Activated naive CD4-positive, alpha-beta T cell treated with anti-CD3 and anti-CD28 coated beads, Interleukin-2, amount 50 U/mL, for 24 hours (primary cell): ENCODE measurements around the gene CHN1.

Experiments
- H3K27ac Mint-ChIP-seq: one replicate; pipeline ENCODE4 v1.8.0; 2021; ENCODE audit warnings: mild to moderate bottlenecking, mixed read lengths
- H3K27me3 Mint-ChIP-seq: one replicate; pipeline ENCODE4 v1.8.0; 2021; ENCODE audit warnings: mixed read lengths
- H3K36me3 Mint-ChIP-seq: one replicate; pipeline ENCODE4 v1.8.0; 2021; ENCODE audit warnings: mixed read lengths
- H3K4me1 Mint-ChIP-seq: one replicate; pipeline ENCODE4 v1.8.0; 2021; ENCODE audit warnings: mixed read lengths
- H3K4me3 Mint-ChIP-seq: one replicate; pipeline ENCODE4 v1.8.0; 2021; ENCODE audit warnings: mild to moderate bottlenecking, mixed read lengths
- H3K9me3 Mint-ChIP-seq: one replicate; pipeline ENCODE4 v1.8.0; 2021; ENCODE audit warnings: mixed read lengths

Gene CHN1

DNA sequence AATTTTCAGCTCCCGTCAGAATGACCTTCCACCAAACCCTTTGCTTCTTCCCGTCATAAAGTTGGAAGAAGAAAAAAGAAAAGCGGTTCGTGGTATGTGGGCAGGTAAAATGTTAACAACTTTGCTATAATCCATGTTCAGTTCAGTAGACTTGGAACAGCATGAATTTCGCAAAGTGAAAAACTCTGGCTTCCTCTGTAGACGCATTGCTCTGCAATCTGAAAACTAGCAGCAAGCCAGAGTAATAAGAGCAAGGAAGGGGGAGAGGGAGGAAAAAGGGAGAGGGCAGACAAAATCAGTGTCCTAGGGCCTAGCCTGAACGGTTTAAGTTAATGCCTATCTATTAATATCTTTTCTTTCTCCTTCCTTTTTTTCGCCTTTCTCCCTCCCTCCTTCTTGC is 214.2 kb downstream of the CHN1 start:
- Mint-ChIP-seq H3K27ac (peak overlapping the region; percentile 56), H3K9me3 (no peaks in the 10 kb centered on the region), H3K4me3 (no peak overlapping the region), H3K27me3 (no peaks in the 10 kb centered on the region), H3K36me3 (no peaks in the 10 kb centered on the region), H3K4me1 (peaks cover 12% of the 10 kb centered on the region)

DNA sequence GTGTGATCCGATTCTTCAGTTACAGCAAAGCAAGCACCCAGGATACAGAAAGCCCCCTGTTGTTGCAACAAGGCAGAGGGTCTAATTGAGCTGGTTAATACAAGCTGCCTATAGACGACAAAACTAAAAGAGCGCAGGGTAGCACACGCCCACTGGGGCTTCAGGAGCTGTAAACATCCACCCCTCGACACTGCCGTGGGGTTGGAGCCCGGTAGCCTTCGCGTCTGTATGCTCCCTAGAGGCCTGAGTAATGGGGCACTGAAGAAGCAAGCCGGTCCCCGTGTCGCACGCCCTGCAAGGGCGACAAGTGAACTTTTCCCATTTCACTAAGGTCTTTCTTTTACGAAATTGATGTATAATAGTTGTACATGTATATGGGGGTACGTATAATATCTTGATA is 216.2 kb downstream of the CHN1 start:
- no peaks in the 10 kb centered on the region for H3K36me3 Mint-ChIP-seq
- no peaks in the 10 kb centered on the region for H3K9me3 Mint-ChIP-seq
- H3K27ac Mint-ChIP-seq = no peak overlapping the region
- H3K4me1 Mint-ChIP-seq = peaks cover 12% of the 10 kb centered on the region
- H3K27me3 Mint-ChIP-seq = no peaks in the 10 kb centered on the region
- no peak overlapping the region for H3K4me3 Mint-ChIP-seq

DNA sequence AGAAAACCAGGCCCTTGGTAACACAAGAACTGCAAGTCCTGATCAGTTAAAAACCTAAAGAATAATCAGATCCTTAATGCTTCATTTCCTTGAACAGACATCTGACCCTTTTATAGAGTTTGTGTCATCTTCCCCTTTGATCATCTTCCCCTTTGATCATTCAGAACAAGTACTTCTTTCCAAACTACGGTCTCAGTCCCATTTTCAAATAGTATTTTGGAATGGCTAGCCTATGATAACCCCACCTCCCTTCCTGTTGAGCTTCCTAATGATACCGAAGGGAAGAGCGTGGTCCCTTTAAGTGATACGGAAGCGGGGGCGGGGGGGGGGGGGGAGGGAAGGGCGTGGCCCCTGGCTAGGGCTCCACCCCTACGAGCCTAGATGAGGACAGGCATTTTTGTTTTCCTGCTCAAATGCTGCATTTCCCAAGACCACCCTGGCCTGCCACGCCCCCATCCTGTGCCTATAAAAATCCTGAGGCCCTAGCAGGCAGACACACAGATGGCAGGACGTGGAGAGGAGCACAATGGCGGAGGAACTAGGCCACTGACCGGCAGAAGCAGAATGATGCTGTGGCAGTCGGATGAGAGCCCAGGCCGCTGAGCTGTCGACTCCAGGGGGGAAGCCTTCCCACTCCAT is 216.8 kb downstream of the CHN1 start:
- Mint-ChIP-seq H3K36me3 (no peaks in the 10 kb centered on the region), H3K4me3 (no peak overlapping the region), H3K27me3 (no peaks in the 10 kb centered on the region), H3K27ac (peak overlapping the region; percentile 89), H3K4me1 (peaks cover 12% of the 10 kb centered on the region), H3K9me3 (no peaks in the 10 kb centered on the region)

DNA sequence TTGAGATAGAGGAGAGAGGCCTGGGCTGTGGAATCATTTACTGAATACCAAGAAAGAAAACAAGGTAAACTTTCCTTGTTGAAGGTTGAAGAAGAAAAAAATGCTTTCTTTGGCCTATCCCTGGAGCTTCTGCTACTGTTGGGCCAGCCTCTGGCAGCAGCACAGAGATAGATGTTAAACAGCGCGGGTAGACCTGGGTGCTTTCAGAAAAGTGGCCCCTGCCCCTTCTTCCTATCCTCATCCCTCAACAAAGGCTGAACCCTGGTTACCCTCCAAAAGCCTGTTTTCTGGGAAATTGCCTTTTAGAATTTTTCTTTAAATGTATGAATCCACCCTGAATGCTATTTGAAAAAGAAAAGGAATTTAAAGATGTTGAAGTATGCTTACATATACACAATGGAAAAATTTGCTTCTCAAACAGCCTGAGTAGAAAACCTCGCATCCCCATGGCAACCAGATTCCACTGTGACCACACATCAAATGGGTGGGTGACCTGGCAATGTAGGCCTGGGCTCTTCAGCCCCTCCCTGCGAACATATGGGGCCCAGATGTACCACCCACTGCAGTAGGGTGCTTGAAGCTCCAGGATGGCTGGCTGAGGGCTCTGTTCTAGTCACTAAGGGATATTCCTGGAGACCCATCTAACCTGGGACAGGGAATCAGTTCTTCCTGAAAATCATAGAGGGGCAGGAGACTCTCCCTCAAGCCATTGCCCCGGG is 217.5 kb downstream of the CHN1 start:
- no peak overlapping the region for H3K27ac Mint-ChIP-seq
- no peak overlapping the region for H3K4me3 Mint-ChIP-seq
- peaks cover 12% of the 10 kb centered on the region for H3K4me1 Mint-ChIP-seq
- no peaks in the 10 kb centered on the region for H3K27me3 Mint-ChIP-seq
- H3K36me3 Mint-ChIP-seq = no peaks in the 10 kb centered on the region
- H3K9me3 Mint-ChIP-seq = no peaks in the 10 kb centered on the region

DNA sequence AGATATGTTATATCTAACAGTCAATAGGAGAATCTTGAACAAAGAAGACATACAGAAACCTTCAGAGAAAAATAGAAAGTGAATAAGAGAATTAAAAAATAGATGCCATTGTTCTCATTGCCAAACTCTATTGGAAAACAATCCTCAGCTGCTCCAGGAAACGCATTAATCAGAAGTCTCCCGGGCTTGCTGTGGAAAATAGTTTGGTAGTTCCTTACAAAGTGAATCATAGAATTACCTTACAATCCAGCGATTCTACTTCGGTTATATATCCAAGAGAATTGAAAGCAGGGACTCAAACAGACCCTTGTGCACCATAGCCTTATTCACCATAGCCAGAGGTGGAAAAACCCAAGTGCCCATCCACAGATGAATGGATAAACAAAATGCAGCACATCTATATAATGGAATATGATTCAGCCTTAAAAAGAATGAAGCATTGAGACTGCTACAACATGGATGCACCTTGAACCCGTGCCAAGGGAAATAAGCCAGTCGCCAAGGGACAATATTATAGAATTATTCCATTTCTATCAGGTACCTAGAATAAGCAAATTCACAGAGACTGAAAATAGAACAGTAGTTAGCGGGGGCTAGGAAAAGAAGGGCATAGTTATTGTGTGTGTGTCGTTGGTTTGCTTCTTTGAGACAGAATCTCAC is 219.0 kb downstream of the CHN1 start:
- no peaks in the 10 kb centered on the region for H3K9me3 Mint-ChIP-seq
- no peak overlapping the region for H3K27ac Mint-ChIP-seq
- no peaks in the 10 kb centered on the region for H3K27me3 Mint-ChIP-seq
- no peak overlapping the region for H3K4me3 Mint-ChIP-seq
- H3K4me1 Mint-ChIP-seq = peaks cover 12% of the 10 kb centered on the region
- H3K36me3 Mint-ChIP-seq = no peaks in the 10 kb centered on the region

DNA sequence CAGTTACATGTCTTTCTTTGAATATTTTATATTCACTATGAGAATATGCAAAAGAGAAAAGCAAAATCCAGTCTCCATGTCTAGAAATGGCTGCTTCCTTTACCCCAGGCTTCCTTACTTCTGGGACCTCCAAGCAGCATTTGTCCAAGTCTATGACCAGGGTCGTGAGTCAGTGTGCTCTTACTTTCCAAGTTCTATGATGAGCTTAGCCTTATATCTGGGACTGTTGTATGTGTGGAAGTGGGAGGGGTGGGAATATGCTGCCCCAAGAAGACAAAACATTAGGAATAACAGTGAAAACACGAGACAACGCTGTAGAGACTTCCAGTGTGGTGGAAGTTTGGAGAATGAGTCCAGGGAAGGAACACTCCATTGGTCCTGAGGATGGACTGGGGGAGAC is 219.7 kb downstream of the CHN1 start:
- Mint-ChIP-seq H3K9me3 (no peaks in the 10 kb centered on the region), H3K27me3 (no peaks in the 10 kb centered on the region), H3K27ac (no peak overlapping the region), H3K4me3 (no peak overlapping the region), H3K4me1 (peaks cover 15% of the 10 kb centered on the region), H3K36me3 (no peaks in the 10 kb centered on the region)

DNA sequence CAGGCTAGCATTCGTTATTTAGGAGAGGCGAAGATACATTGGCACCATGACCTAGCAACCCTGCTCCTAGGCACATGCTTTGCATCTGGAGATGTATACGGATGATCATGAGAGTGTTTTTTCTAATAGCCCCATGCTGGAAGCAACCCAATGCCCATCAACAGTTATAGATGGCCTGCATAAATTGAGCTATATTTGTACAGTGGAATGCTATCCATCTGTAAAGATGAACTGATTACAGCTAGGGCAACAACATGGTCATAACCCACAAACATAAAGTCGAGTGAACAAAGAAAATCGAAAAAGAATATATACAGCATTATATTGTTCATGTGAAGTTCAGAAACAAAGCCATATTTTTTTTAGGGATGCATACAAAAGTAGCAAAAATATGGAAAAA is 220.3 kb downstream of the CHN1 start:
- no peak overlapping the region for H3K4me3 Mint-ChIP-seq
- no peaks in the 10 kb centered on the region for H3K27me3 Mint-ChIP-seq
- no peaks in the 10 kb centered on the region for H3K36me3 Mint-ChIP-seq
- H3K27ac Mint-ChIP-seq = no peak overlapping the region
- H3K4me1 Mint-ChIP-seq = peaks cover 21% of the 10 kb centered on the region
- H3K9me3 Mint-ChIP-seq = no peaks in the 10 kb centered on the region

DNA sequence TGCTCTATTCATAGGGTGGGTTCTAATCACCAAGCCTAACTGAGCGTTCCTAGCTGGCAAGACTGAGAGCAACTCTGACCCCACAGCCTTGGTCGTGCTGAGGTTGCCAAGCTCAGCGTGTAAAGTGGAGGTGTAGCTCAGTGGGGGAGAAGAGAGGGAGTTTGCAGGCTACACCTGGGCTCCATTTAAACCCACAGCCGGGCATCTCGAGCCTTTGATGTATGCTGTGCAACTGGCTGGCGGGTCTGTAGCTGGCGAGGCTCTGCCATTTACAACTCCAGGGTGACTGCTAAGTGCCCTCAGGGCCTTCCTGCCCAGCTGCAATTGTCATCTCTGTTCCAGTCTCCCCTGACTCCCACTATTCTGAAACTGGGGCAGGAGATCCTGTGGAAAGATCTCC is 220.9 kb downstream of the CHN1 start:
- H3K27me3 Mint-ChIP-seq = no peaks in the 10 kb centered on the region
- no peak overlapping the region for H3K4me3 Mint-ChIP-seq
- no peaks in the 10 kb centered on the region for H3K9me3 Mint-ChIP-seq
- no peaks in the 10 kb centered on the region for H3K36me3 Mint-ChIP-seq
- peaks cover 24% of the 10 kb centered on the region for H3K4me1 Mint-ChIP-seq
- H3K27ac Mint-ChIP-seq = no peak overlapping the region

DNA sequence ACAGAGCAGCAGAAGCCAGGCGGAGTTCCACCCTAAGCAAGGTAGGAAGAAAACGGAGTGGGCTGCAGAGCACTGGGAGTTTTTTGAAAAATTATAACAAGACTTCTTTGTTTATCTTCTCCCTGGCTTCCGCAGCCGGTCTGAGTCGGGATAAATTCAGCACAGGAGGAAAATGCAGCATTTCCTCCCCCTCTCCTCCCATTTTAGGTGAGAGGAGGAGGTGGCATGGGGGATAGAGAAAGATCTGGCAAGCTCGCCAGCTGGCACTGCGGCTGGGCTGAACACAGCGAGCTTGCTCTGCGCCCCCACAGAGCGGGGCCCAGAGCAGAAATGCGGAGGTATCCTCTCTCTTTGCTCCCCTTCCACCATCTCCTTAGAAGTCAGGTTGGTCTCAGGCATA is 223.2 kb downstream of the CHN1 start:
- Mint-ChIP-seq H3K36me3 (no peaks in the 10 kb centered on the region), H3K27ac (no peak overlapping the region), H3K27me3 (no peaks in the 10 kb centered on the region), H3K4me1 (peaks cover 35% of the 10 kb centered on the region), H3K9me3 (no peaks in the 10 kb centered on the region), H3K4me3 (no peak overlapping the region)

DNA sequence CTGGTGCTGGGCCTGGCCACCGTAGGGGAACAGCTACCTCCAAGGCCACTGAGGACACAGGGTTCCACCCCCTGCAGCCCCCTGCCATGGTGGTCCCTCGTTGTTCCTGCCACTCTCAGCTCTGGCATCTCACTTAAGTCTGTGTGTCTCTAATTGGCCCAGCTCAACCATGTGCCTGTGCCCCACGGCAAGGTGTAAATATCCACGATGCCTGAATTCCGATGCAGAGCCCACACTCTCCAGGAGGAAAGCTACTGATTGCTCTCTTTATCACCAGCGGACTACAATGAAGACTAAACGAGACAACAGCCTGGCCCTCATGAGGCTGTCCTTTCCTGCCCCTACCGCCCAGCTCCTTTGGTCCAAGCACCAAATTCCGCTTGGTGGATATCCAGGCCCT is 223.9 kb downstream of the CHN1 start:
- Mint-ChIP-seq H3K4me1 (peaks cover 39% of the 10 kb centered on the region), H3K9me3 (no peaks in the 10 kb centered on the region), H3K4me3 (no peak overlapping the region), H3K27me3 (no peaks in the 10 kb centered on the region), H3K27ac (no peak overlapping the region), H3K36me3 (no peaks in the 10 kb centered on the region)

DNA sequence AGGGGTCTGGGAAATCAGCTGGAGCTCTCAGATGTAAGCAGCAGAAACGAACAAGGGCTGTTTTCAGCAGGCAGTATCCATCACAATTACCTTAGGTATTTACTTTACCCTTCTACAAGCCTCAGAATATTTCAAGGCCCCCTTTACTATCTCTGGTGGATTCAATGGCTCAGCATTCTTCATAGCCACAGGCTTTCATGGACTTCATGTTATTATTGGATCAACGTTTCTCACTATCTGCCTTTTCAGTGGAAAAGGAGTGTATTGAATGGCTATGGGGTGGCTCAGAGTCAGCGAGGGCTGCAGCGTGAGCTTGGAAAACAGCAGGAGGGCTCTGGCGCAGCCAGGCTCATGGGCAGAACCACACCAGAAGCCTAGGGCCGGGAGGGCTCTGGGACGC is 224.3 kb downstream of the CHN1 start:
- H3K36me3 Mint-ChIP-seq = no peaks in the 10 kb centered on the region
- no peak overlapping the region for H3K27ac Mint-ChIP-seq
- peaks cover 43% of the 10 kb centered on the region for H3K4me1 Mint-ChIP-seq
- H3K9me3 Mint-ChIP-seq = no peaks in the 10 kb centered on the region
- no peaks in the 10 kb centered on the region for H3K27me3 Mint-ChIP-seq
- no peak overlapping the region for H3K4me3 Mint-ChIP-seq

DNA sequence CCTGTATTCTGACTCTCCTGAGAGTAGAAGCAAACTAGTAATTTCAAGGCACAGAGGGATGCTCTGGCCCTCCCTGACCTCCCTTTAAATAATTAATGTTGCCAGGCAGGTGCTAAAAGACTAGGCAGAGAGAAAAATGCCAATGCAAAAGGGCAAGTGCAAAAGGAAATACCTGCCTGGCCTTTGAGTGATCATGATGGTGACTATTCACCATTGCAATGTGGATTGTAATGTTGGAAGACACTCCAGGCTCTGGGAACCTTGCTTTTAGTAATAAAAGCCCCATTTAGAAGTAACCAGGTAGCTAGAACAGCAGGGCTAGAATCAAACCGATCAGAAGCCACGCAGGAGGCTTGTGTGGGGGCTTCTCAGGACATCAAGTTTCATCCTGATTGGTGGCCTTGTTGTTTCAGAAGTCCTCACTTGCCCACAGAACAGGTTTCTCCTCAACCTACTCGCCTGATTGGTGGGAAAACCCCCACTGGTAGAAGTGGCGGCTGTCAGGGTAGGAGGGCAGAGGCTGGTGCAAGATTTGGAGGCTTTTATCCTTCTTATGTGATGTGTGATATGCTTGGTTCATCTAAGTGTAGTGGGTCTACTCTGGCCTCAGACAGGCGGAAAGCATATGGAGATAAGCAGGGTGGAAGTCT is 224.9 kb downstream of the CHN1 start:
- Mint-ChIP-seq H3K27ac (no peak overlapping the region), H3K4me1 (peaks cover 44% of the 10 kb centered on the region), H3K9me3 (no peaks in the 10 kb centered on the region), H3K4me3 (no peak overlapping the region), H3K27me3 (no peaks in the 10 kb centered on the region), H3K36me3 (no peaks in the 10 kb centered on the region)

DNA sequence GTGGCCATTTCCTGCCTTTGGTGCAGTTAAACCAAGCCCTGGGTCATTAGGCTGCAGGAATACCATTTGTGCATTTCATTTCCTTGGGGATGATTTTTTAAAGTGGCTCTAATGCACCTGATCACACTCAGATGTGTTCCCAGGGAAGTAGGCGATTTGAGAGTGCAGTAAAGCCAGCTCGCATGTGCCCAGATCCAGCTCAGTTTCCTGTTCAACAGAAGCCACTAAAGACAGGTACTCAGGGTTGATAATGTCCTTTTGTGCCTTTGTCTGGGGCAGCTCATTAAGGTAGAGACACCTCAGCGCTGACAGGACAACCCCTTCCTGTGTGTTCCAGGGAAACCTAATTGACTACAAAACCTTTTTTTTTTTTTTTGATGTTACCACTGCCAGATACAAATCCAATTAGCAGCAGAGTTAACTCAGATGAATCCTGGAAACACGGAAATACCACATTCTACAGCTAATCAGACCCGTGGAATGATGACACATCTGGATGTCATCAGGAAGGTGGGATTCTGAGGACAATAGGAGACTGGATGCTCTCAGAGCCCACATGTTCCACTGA is 225.7 kb downstream of the CHN1 start:
- H3K36me3 Mint-ChIP-seq = no peaks in the 10 kb centered on the region
- peak overlapping the region; percentile 20 for H3K4me3 Mint-ChIP-seq
- no peaks in the 10 kb centered on the region for H3K27me3 Mint-ChIP-seq
- H3K9me3 Mint-ChIP-seq = no peaks in the 10 kb centered on the region
- peaks cover 44% of the 10 kb centered on the region for H3K4me1 Mint-ChIP-seq
- H3K27ac Mint-ChIP-seq = peak overlapping the region; percentile 80

DNA sequence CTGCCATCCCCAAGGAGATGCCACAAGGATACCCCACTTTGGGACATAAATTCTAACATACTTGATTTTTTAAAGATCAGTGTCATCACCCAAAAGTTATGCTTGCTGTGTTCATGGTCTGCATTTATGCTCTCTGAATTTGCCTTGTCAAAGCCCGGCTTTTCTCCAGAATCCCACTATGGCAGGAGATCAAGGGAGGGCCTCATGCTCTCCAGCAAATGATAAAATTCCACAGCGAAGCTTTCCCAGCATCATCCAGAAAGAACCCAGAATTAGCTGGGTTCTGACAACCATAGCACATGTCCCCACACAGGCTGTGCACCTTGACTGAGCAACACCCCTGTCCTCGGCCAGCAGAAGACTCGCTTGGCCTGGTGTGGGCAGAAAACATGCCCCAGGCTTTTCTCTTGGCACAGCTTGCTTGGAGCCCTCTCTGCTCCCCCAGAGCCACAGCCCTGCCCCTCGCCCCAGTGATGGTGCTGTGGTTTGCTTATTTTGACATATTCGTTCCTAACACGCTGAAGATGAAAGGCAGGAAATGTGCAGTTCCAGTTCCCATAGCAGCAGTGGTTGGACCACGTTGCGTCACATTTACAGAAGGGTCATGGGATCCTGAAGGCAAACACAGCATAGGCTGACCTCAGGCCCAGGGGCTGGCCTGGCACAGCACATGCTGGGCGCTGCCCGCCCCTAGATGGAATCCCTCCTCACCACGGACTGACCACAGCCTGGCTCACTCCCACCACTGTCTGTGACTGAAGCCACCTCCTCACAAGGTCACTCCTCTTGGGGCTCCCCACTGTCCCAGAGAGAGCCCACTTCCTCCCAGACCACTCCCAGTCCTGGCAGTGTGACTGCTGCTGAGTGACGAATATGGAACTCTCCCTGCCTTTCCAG is 226.8 kb downstream of the CHN1 start:
- Mint-ChIP-seq H3K27ac (peak overlapping the region; percentile 80), H3K4me3 (peak overlapping the region; percentile 20), H3K36me3 (no peaks in the 10 kb centered on the region), H3K27me3 (no peaks in the 10 kb centered on the region), H3K9me3 (no peaks in the 10 kb centered on the region), H3K4me1 (peaks cover 44% of the 10 kb centered on the region)
